CD4-positive, alpha-beta T cell (primary cell): ENCODE data around the gene GPRC5C. TPM values are rescaled to one million over a fixed set of nuclear protein-coding genes. Genes with fewer than 3 reads are reported as not detected.
"Not testable (repeated sequence)": the region's sequence is repeated elsewhere in the genome, so short reads cannot be mapped to it uniquely, and the experiment has no call there.

Source experiments
- ATAC-seq: fragments of 200-7000 bp; cut with Tn5 transposase; one replicate; pipeline ENCODE4 v1.10.0; 2022; ENCODE audit warnings: mild to moderate bottlenecking; ENCODE audit not compliant: poor library complexity
- CTCF ChIA-PET: fragments of 350-600 bp; sonication (Branson Sonifier 250); formaldehyde crosslinking; loops from one replicate; lab custom pipeline; 2021; ENCODE audit warnings: antibody characterized with exemption, inconsistent platforms; lab: Charles Lee
- POLR2A ChIA-PET: fragments of 350-600 bp; sonication (Branson Sonifier 250); formaldehyde crosslinking; loops from one replicate; lab custom pipeline; 2021; ENCODE audit warnings: antibody characterized with exemption, inconsistent platforms; lab: Charles Lee
- DNase-seq, 14 experiments: peaks; one replicate each; pipeline ENCODE4 v3.0.0-alpha.2; 2013 to 2020; ENCODE audit warnings: mixed read lengths in 2 of 14
- H3K27ac ChIP-seq, 2 donors: one replicate each; pipeline versions ENCODE4 v1.5.1 to v1.7.0; 2013; ENCODE audit warnings: low read length in 2 of 2, low read depth in 1 of 2, mild to moderate bottlenecking in 1 of 2
- H3K27me3 ChIP-seq, 2 experiments: 1 replicate in 1 of 2; 2 replicates in 1 of 2; pipeline versions ENCODE4 v1.6.1 to v1.7.0; 2013; ENCODE audit warnings: low read length in 2 of 2, control low read depth in 1 of 2, mild to moderate bottlenecking in 1 of 2, moderate library complexity in 1 of 2; ENCODE audit not compliant: insufficient read depth in 2 of 2, control insufficient read depth in 1 of 2
- H3K36me3 ChIP-seq: one replicate; pipeline ENCODE4 v1.6.1; 2013; ENCODE audit warnings: low read length, control low read depth; ENCODE audit not compliant: insufficient read depth
- H3K4me1 ChIP-seq: one replicate; pipeline ENCODE4 v1.6.1; 2013; ENCODE audit warnings: low read length, control low read depth; ENCODE audit not compliant: insufficient read depth
- H3K4me3 ChIP-seq: one replicate; pipeline ENCODE4 v1.5.1; 2013; ENCODE audit warnings: mild to moderate bottlenecking, low read length, moderate library complexity
- H3K9me3 ChIP-seq, 2 experiments: 1 replicate in 1 of 2; 2 replicates in 1 of 2; pipeline versions ENCODE4 v1.6.1 to v1.7.0; 2013; ENCODE audit warnings: low read length in 2 of 2, mild to moderate bottlenecking in 2 of 2, control low read depth in 1 of 2, moderate library complexity in 1 of 2; ENCODE audit not compliant: control insufficient read depth in 1 of 2, insufficient read depth in 1 of 2
- H3K27ac Mint-ChIP-seq: one replicate; pipeline ENCODE4 v1.8.0; 2020; ENCODE audit warnings: mixed read lengths
- H3K27me3 Mint-ChIP-seq: one replicate; pipeline ENCODE4 v1.8.0; 2021; ENCODE audit warnings: mixed read lengths
- H3K36me3 Mint-ChIP-seq: one replicate; pipeline ENCODE4 v1.8.0; 2021; ENCODE audit warnings: low read depth, mixed read lengths
- H3K4me1 Mint-ChIP-seq: one replicate; pipeline ENCODE4 v1.8.0; 2021; ENCODE audit warnings: low read depth, mixed read lengths
- H3K4me3 Mint-ChIP-seq: one replicate; pipeline ENCODE4 v1.8.0; 2020; ENCODE audit warnings: mild to moderate bottlenecking, mixed read lengths
- H3K9me3 Mint-ChIP-seq: one replicate; pipeline ENCODE4 v1.8.0; 2020; ENCODE audit warnings: mixed read lengths
- intact Hi-C, 2 experiments: fragments of 100-400 bp; cut with DNase I in 1 of 2; cut with micrococcal nuclease in 1 of 2; formaldehyde crosslinking; loops; one replicate each; pipeline versions ENCODE4 v1.15.1 to v1.9.0; 2023 to 2025; cut with DNase I, micrococcal nuclease
- total RNA-seq, 174 experiments: library from RNA in 2 of 174; stranded (reverse) in 2 of 174; gene quantifications; one replicate each; pipeline ENCODE4 v1.2.3 and lab custom pipeline; 2021 to 2026
- TF ChIP-seq, protein P1 (sequence below): fragments of 200-600 bp; IDR thresholded peaks from one replicate; pipeline ENCODE4 v1.8.0; 2022; ENCODE audit warnings: antibody characterized with exemption, mild to moderate bottlenecking

The GPRC5C gene
- total RNA-seq, 2 experiments from 2014 or later, result not detected

DNA sequence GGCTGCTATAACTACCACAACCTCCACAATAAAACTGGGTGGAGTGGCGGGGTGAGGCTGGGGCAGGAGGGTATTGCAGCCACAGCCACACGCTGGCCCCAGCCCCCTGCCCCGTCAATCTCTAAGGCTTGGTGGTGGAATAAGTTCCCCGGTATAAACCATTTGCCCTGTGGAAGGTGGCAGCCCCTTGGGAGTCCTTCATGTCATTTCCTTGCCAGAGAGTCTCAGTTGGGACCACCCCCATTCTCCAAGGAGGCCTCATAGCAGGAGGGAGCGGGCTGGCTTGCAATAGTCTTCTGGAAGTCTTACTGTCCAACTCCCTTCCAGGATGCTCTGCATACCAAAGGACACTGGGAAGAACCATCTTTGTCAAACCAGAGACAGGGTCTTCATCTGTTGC lies 54.0 kb downstream of the GPRC5C start:
- intact Hi-C loops, result no loop called here
- Mint-ChIP-seq H3K27me3 (no peaks in the 10 kb centered on the region), H3K4me3 (no peak overlapping the region), H3K36me3 (no peaks in the 10 kb centered on the region), H3K27ac (no peak overlapping the region), H3K4me1 (peaks cover 5% of the 10 kb centered on the region), H3K9me3 (no peaks in the 10 kb centered on the region)
- no peak overlapping the region for H3K4me3 ChIP-seq
- H3K27ac ChIP-seq, result no peak overlapping the region
- DNase-seq, result no peak
- TF ChIP-seq, protein P1, sequence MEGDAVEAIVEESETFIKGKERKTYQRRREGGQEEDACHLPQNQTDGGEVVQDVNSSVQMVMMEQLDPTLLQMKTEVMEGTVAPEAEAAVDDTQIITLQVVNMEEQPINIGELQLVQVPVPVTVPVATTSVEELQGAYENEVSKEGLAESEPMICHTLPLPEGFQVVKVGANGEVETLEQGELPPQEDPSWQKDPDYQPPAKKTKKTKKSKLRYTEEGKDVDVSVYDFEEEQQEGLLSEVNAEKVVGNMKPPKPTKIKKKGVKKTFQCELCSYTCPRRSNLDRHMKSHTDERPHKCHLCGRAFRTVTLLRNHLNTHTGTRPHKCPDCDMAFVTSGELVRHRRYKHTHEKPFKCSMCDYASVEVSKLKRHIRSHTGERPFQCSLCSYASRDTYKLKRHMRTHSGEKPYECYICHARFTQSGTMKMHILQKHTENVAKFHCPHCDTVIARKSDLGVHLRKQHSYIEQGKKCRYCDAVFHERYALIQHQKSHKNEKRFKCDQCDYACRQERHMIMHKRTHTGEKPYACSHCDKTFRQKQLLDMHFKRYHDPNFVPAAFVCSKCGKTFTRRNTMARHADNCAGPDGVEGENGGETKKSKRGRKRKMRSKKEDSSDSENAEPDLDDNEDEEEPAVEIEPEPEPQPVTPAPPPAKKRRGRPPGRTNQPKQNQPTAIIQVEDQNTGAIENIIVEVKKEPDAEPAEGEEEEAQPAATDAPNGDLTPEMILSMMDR, result no peak
- no peaks in the 10 kb centered on the region for H3K27me3 ChIP-seq
- H3K36me3 ChIP-seq, result peaks cover 20% of the 10 kb centered on the region
- no peaks in the 10 kb centered on the region for H3K9me3 ChIP-seq
- ChIA-PET POLR2A (no interaction called here), CTCF (no interaction called here)
- ATAC-seq, result no peak
- H3K4me1 ChIP-seq, result peaks cover 8% of the 10 kb centered on the region

DNA sequence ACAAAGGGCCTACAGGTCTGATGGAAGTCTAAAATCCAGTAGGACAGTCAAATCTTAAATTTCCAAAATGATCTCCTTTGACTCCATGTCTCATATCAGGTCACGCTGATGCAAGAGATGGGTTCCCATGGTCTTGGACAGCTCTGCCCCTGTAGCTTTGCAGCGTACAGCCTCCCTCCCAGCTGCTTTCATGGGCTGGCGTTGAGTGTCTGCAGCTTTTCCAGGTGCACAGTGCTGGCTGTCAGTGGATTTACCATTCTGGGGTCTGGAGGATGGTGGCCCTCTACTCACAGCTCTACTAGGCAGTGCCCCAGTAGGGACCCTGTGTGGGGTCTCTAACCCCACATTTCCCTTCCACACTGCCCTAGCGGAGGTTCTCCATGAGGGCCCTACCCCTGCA lies 56.4 kb downstream of the GPRC5C start:
- H3K27me3 ChIP-seq, H3K9me3 ChIP-seq, H3K4me3 Mint-ChIP-seq, H3K9me3 Mint-ChIP-seq, H3K27me3 Mint-ChIP-seq, H3K4me1 ChIP-seq, H3K4me3 ChIP-seq, H3K4me1 Mint-ChIP-seq, H3K27ac Mint-ChIP-seq, intact Hi-C loops, DNase-seq, H3K27ac ChIP-seq, H3K36me3 Mint-ChIP-seq, ATAC-seq, POLR2A ChIA-PET: not testable (repeated sequence)
- CTCF ChIA-PET, result interaction anchor here (1.5 to 1.6 kb wide), 2 partner anchors 17 to 109 kb away, joined by 4 to 9 read pairs; no protein-coding TSS in a partner anchor
- H3K36me3 ChIP-seq, result peaks cover 16% of the 10 kb centered on the region

DNA sequence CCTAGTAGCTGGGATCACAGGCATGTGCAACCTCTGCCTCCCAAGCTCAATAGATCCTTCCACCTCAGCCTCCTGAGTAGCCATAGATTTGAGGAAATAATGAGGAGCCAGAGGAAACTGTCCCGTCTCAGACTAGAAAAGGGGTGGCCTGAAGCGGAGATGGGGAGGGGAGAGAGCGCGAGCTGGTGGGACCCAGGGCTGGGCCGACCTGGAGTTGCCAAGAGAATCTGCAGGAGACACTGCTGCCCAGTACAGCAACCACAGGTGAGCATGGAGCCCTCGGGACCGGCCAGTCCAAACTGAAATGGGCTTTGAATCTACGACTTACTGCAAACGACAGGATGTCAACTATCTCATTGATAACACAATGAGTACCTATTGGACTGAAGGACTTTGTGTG lies 58.8 kb downstream of the GPRC5C start:
- POLR2A ChIA-PET, result no interaction called here

More for the DNA sequence above, 58.8 kb downstream of the GPRC5C start:
- no peaks in the 10 kb centered on the region for H3K36me3 Mint-ChIP-seq
- TF ChIP-seq, protein P1, result no peak
- intact Hi-C loops, result loop anchor here in 1 of 2 experiments (5.0 to 10.0 kb wide), 3 partner anchors 53 to 186 kb away; no protein-coding TSS in a partner anchor
- Histone ChIP-seq H3K27ac (no peak overlapping the region), H3K27me3 (no peaks in the 10 kb centered on the region), H3K9me3 (no peaks in the 10 kb centered on the region), H3K4me1 (peaks cover 3% of the 10 kb centered on the region), H3K4me3 (no peak overlapping the region), H3K36me3 (peaks cover 7% of the 10 kb centered on the region)
- peaks cover 6% of the 10 kb centered on the region for H3K27me3 Mint-ChIP-seq
- CTCF ChIA-PET, result interaction anchor here (1.6 kb wide), 1 partner anchor 112 kb away, joined by 7 read pairs; no protein-coding TSS in a partner anchor
- ATAC-seq (no peak), DNase-seq (no peak)
- H3K4me1 Mint-ChIP-seq, result peaks cover 7% of the 10 kb centered on the region
- no peaks in the 10 kb centered on the region for H3K9me3 Mint-ChIP-seq
- no peak overlapping the region for H3K4me3 Mint-ChIP-seq
- H3K27ac Mint-ChIP-seq, result no peak overlapping the region
